T-cell (primary cell): ENCODE results near the gene EEF1A2. TPM values are rescaled to one million over a fixed set of nuclear protein-coding genes. Genes with fewer than 3 reads are reported as not detected.

Experiments
- ATAC-seq, 4 experiments: fragments of 200-7000 bp in 3 of 4; fragments of 150-1000 bp in 1 of 4; cut with Tn5 transposase; replicated peaks in 1 of 4; 1 replicate in 3 of 4; 2 replicates in 1 of 4; pipeline ENCODE4 v1.10.0; 2021; ENCODE audit warnings: moderate library complexity in 3 of 4, mild to moderate bottlenecking in 2 of 4, moderate number of reproducible peaks in 1 of 4
- CTCF ChIA-PET, 2 donors: fragments of 300-600 bp; sonication (Branson Sonifier 250); formaldehyde crosslinking; loops; one replicate each; lab custom pipeline; 2022; ENCODE audit warnings: antibody characterized with exemption in 2 of 2; lab: Charles Lee
- POLR2A ChIA-PET, 2 donors: fragments of 300-600 bp; sonication (Branson Sonifier 250); formaldehyde crosslinking; loops; one replicate each; lab custom pipeline; 2022; ENCODE audit warnings: antibody characterized with exemption in 2 of 2; lab: Charles Lee
- DNase-seq, 35 experiments: peaks; one replicate each; pipeline versions ENCODE4 v3.0.0 to v3.0.0-alpha.2; 2013 to 2023
- H3K27ac ChIP-seq: one replicate; pipeline ENCODE4 v1.5.1; 2013; ENCODE audit warnings: low read length
- H3K27me3 ChIP-seq, 2 experiments: replicated peaks in 1 of 2; 1 replicate in 1 of 2; 2 replicates in 1 of 2; pipeline versions ENCODE4 v1.6.1 to v1.7.0; 2013; ENCODE audit warnings: low read length in 1 of 2, mixed read lengths in 1 of 2; ENCODE audit not compliant: control insufficient read depth in 2 of 2, insufficient read depth in 2 of 2; ENCODE audit errors: extremely low read depth in 1 of 2
- H3K36me3 ChIP-seq, 2 donors: 1 replicate in 1 of 2; 2 replicates in 1 of 2; pipeline versions ENCODE4 v1.6.1 to v1.7.0; 2013; ENCODE audit warnings: low read length in 1 of 2; ENCODE audit not compliant: control insufficient read depth in 2 of 2, insufficient read depth in 1 of 2; ENCODE audit errors: extremely low read depth in 1 of 2
- H3K4me1 ChIP-seq, 2 experiments: 1 replicate in 1 of 2; 2 replicates in 1 of 2; pipeline versions ENCODE4 v1.6.1 to v1.7.0; 2013; ENCODE audit warnings: low read length in 2 of 2, mixed read lengths in 1 of 2; ENCODE audit not compliant: insufficient read depth in 2 of 2, control insufficient read depth in 1 of 2; ENCODE audit errors: extremely low read depth in 1 of 2
- H3K4me3 ChIP-seq, 2 donors: 1 replicate in 1 of 2; 2 replicates in 1 of 2; pipeline versions ENCODE4 v1.5.1 to v1.7.0; 2013; ENCODE audit warnings: mild to moderate bottlenecking in 2 of 2, low read length in 1 of 2, moderate library complexity in 1 of 2; ENCODE audit not compliant: control insufficient read depth in 1 of 2; ENCODE audit errors: extremely low read depth in 1 of 2
- H3K9me3 ChIP-seq: 2 replicates; pipeline ENCODE4 v1.7.0; 2013
- H3K27ac Mint-ChIP-seq, 2 donors: one replicate each; pipeline ENCODE4 v1.8.0; 2020 to 2021; ENCODE audit warnings: mild to moderate bottlenecking in 2 of 2, mixed read lengths in 2 of 2
- H3K27me3 Mint-ChIP-seq, 2 donors: one replicate each; pipeline ENCODE4 v1.8.0; 2021 to 2022; ENCODE audit warnings: mixed read lengths in 2 of 2
- H3K36me3 Mint-ChIP-seq: one replicate; pipeline ENCODE4 v1.8.0; 2021; ENCODE audit warnings: mixed read lengths
- H3K4me1 Mint-ChIP-seq, 3 donors: one replicate each; pipeline ENCODE4 v1.8.0; 2020 to 2022; ENCODE audit warnings: mixed read lengths in 3 of 3, mild to moderate bottlenecking in 1 of 3
- H3K4me3 Mint-ChIP-seq, 3 donors: one replicate each; pipeline ENCODE4 v1.8.0; 2020 to 2022; ENCODE audit warnings: mild to moderate bottlenecking in 3 of 3, mixed read lengths in 3 of 3, moderate library complexity in 3 of 3
- H3K9me3 Mint-ChIP-seq, 3 donors: one replicate each; pipeline ENCODE4 v1.8.0; 2020 to 2022; ENCODE audit warnings: mixed read lengths in 3 of 3
- WGBS: methylation state at CpG from one replicate; pipeline ENCODE4 v1.1.5; 2013; ENCODE audit warnings: missing lambda C conversion rate; ENCODE audit not compliant: insufficient coverage; 5-methylcytosine and 5-hydroxymethylcytosine counted together
- total RNA-seq, 35 experiments: library from RNA in 6 of 35; stranded (reverse) in 6 of 35; fragments of 120-200 nt in 1 of 35; gene quantifications; one replicate each; pipeline versions ENCODE4 v1.2.1 to v1.2.4 and lab custom pipeline; 2013 to 2026

Gene EEF1A2
- total RNA-seq, 5 donors from 2014 or later (not counting 1 experiment from before 2014, with no cell fraction given), result 0.50 to 3.1 (median 1.1) TPM

DNA sequence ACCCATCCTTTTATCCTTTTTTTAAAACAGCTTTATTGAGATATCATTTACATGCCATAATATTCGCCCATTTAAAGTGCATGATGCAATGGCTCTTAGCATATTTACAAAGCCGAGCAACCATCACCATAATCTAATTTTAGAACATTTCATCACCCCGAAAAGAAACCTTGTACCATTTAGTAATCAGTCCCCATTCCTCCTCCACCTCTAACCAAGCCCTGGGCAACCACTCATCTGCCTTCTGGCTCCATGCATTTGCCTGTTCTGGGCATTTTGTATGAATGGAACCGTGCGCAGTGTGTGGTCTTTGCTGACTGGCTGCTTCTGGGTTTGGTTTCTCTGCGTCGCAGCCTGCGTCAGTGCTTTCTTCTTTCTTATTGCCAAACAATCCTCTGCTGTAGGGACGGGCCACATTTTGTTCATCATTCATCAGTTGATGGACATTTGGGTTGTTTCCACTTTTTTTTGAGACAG is 10.2 kb upstream of the EEF1A2 start:
- H3K9me3 Mint-ChIP-seq, result peaks cover 3 to 14% (median 8%) of the 10 kb centered on the region in 3 donors
- H3K27me3 Mint-ChIP-seq, result peaks cover 37 to 59% of the 10 kb centered on the region in 2 donors
- peaks cover 3 to 64% of the 10 kb centered on the region in 2 experiments for H3K27me3 ChIP-seq
- WGBS, result 89% methylated on average over 4 of the region's 9 CpGs
- H3K36me3 Mint-ChIP-seq, result peaks cover 5% of the 10 kb centered on the region
- POLR2A ChIA-PET, result no interaction called here
- no peak overlapping the region for H3K27ac Mint-ChIP-seq
- no peaks in the 10 kb centered on the region for H3K36me3 ChIP-seq
- H3K4me3 ChIP-seq, result no peak overlapping the region
- H3K4me3 Mint-ChIP-seq, result no peak overlapping the region
- H3K4me1 ChIP-seq, result no peaks in the 10 kb centered on the region
- no peaks in the 10 kb centered on the region for H3K9me3 ChIP-seq
- H3K4me1 Mint-ChIP-seq, result peaks cover 0 to 8% (median 0%) of the 10 kb centered on the region in 3 donors
- no peak for ATAC-seq
- H3K27ac ChIP-seq, result no peak overlapping the region
- CTCF ChIA-PET, result no interaction called here
- DNase-seq, result no peak

DNA sequence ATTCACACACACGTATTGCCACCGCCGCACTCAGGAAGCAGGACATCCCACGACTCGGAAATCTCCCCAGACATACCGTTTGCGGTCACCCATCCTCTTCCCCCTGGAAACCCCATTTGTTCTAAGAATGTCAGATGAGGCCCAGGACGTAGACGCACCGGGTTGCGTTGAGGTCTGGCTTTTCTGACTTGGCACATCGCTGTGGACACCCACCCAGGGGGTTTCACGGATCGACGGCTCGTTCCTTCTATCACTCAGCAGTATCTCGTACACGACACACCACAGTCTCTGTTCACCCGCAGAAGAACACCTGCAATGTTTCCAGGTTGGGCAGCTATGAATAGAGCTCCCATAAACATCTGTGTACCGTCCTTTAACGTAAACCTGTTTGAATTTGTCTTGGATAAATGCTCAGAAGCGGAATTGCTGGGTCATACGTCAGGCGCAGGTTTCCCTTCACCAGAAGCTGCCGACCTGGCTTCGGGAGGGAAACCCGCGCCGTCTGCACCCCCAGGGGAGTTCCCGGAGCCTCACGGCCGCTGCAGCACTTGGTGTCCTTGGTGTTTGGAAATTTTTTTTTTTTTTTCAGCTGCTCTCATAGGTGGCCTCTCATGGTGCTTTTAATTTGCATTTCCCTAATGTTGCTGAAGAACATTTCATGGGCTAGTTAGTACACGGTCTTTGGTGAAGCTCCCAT is 9.3 kb upstream of the EEF1A2 start:
- Mint-ChIP-seq H3K4me3 (no peak overlapping the region), H3K27ac (no peak overlapping the region), H3K4me1 (peaks cover 0 to 8% (median 0%) of the 10 kb centered on the region in 3 donors), H3K27me3 (peaks cover 37 to 55% of the 10 kb centered on the region in 2 donors), H3K36me3 (peaks cover 5% of the 10 kb centered on the region), H3K9me3 (peaks cover 3 to 12% (median 10%) of the 10 kb centered on the region in 3 donors)
- peaks cover 3 to 68% of the 10 kb centered on the region in 2 experiments for H3K27me3 ChIP-seq
- 66% methylated on average over 26 of the region's 33 CpGs for WGBS
- H3K36me3 ChIP-seq, result no peaks in the 10 kb centered on the region
- H3K4me3 ChIP-seq, result no peak overlapping the region
- ChIA-PET CTCF (no interaction called here), POLR2A (interaction anchor here in 1 of 2 donors (0.6 kb wide), 1 partner anchor 15 kb away, joined by 8 read pairs; no protein-coding TSS in a partner anchor)
- H3K4me1 ChIP-seq, result no peaks in the 10 kb centered on the region
- no peaks in the 10 kb centered on the region for H3K9me3 ChIP-seq
- ATAC-seq (peak in 1 of 4 experiments; percentile 45), DNase-seq (no peak)
- no peak overlapping the region for H3K27ac ChIP-seq

DNA sequence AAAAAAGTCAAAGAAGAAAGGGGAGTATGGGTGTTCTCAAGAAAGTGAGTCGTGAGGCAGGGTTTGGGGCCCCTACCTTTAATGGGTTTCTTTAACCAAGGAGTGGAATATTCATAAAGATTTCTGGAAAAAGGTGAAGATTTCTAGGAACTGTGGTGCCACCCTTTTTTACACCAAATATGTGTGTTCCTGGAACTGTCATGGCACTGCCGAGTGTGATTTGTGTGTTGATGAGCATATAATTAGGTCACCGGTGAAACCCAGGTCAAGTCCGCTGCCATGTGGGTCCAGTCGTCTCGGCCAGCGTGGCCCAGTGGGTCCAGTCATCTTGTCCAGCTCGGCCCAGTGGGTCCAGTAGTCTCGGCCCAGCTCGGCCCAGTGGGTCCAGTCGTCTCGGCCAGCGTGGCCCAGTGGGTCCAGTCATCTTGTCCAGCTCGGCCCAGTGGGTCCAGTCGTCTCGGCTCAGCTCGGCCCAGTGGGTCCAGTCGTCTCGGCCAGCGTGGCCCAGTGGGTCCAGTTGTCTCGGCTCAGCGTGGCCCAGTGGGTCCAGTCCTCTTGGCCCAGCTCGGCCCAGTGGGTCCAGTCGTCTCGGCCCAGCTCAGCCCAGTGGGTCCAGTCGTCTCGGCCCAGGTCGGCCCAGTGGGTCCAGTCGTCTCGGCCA is 8.3 kb upstream of the EEF1A2 start:
- Mint-ChIP-seq H3K4me1 (peaks cover 0 to 8% (median 0%) of the 10 kb centered on the region in 3 donors), H3K36me3 (peaks cover 5% of the 10 kb centered on the region), H3K9me3 (peaks cover 3 to 10% (median 10%) of the 10 kb centered on the region in 3 donors), H3K27me3 (peaks cover 36 to 46% of the 10 kb centered on the region in 2 donors), H3K27ac (no peak overlapping the region), H3K4me3 (no peak overlapping the region)
- H3K27ac ChIP-seq, result no peak overlapping the region
- CTCF ChIA-PET, result no interaction called here
- POLR2A ChIA-PET, result no interaction called here
- H3K36me3 ChIP-seq, result no peaks in the 10 kb centered on the region
- WGBS, result 88% methylated on average over 30 of the region's 30 CpGs
- H3K9me3 ChIP-seq, result no peaks in the 10 kb centered on the region
- H3K4me1 ChIP-seq, result no peaks in the 10 kb centered on the region
- ATAC-seq (no peak), DNase-seq (no peak)
- peaks cover 3 to 71% of the 10 kb centered on the region in 2 experiments for H3K27me3 ChIP-seq
- H3K4me3 ChIP-seq, result no peak overlapping the region

DNA sequence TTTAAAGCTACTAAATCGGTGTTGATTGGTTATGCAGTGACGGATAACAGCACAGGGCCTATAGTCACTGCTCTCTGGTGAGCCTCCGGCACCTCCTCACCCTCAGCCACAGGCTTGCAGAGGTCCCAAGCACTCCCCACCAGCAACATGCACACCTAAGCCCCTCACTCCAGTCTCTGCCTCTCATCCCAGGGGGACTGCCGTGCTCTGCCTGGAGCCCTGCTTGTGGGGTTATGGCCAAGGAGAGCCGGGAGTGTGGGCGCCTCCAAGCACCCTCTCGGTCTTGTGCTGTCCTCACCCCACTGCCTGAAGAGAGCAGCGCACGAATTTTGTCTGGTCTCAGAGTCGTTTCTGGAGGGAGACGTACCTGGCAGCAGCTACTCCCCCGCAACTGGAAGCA is 6.8 kb upstream of the EEF1A2 start:
- H3K36me3 ChIP-seq, result no peaks in the 10 kb centered on the region
- H3K4me1 ChIP-seq, result no peaks in the 10 kb centered on the region
- Mint-ChIP-seq H3K27ac (no peak overlapping the region), H3K9me3 (peaks cover 3 to 10% (median 10%) of the 10 kb centered on the region in 3 donors), H3K4me1 (peaks cover 0 to 9% (median 0%) of the 10 kb centered on the region in 3 donors), H3K27me3 (peaks cover 32 to 44% of the 10 kb centered on the region in 2 donors), H3K4me3 (no peak overlapping the region), H3K36me3 (peaks cover 5% of the 10 kb centered on the region)
- H3K27me3 ChIP-seq, result peaks cover 3 to 69% of the 10 kb centered on the region in 2 experiments
- peak overlapping the region in 1 of 2 donors; percentile 8 for H3K4me3 ChIP-seq
- POLR2A ChIA-PET, result no interaction called here
- no peak for ATAC-seq
- WGBS, result 72% methylated on average over 4 of the region's 12 CpGs
- H3K9me3 ChIP-seq, result no peaks in the 10 kb centered on the region
- DNase-seq, result no peak
- CTCF ChIA-PET, result no interaction called here
- H3K27ac ChIP-seq, result no peak overlapping the region

DNA sequence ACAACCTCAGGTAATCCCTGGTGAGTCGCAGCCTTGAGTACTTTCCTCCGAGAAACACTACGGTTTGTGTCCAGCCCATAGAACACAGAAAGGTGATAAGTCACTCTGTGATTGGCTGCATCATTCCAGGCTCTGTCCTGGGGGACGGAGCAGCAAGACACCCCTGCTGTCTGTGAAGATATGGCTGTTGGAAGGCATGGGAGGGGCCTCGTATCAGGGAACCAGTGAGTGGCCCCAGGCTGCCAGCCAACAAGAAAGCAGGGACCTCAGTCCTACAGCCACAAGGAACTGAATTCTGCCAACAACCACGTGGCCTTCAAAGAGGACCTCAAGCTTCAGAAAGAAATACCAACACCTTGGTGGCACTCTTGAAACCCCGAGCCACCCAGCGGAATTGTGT is 6.4 kb upstream of the EEF1A2 start:
- H3K36me3 ChIP-seq, result no peaks in the 10 kb centered on the region
- ChIA-PET CTCF (no interaction called here), POLR2A (interaction anchor here in 1 of 2 donors (0.7 kb wide), 1 partner anchor 66 kb away, joined by 5 read pairs; no protein-coding TSS in a partner anchor)
- Mint-ChIP-seq H3K27ac (no peak overlapping the region), H3K9me3 (peaks cover 3 to 10% (median 10%) of the 10 kb centered on the region in 3 donors), H3K4me3 (no peak overlapping the region), H3K27me3 (peaks cover 29 to 43% of the 10 kb centered on the region in 2 donors), H3K4me1 (peaks cover 0 to 9% (median 0%) of the 10 kb centered on the region in 3 donors), H3K36me3 (peaks cover 5% of the 10 kb centered on the region)
- no peak overlapping the region for H3K27ac ChIP-seq
- H3K27me3 ChIP-seq, result peaks cover 3 to 71% of the 10 kb centered on the region in 2 experiments
- WGBS, result 74% methylated on average over 7 of the region's 8 CpGs
- H3K4me3 ChIP-seq, result peak overlapping the region in 1 of 2 donors; percentile 8
- no peak for ATAC-seq
- no peak for DNase-seq
- H3K9me3 ChIP-seq, result no peaks in the 10 kb centered on the region
- no peaks in the 10 kb centered on the region for H3K4me1 ChIP-seq

DNA sequence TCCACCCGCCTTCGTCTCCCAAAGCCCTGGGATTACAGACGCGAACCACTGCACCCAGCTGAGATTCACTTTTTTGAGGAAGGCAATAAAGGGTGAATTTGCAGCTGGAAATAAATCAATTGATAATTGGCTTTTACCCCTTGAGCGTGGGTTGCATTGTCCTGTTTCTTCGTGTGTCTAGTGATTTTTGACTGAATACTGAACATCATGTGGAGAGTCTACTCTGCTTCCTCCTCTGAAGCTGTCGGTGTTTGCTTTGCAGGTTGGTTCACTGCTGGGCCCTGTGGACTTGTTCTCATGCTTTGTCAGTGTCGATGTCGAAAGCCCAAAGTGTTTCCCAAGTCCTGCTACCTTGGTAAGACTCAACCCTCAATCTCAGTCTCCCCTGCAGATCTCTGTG is 5.8 kb upstream of the EEF1A2 start:
- ATAC-seq (no peak), DNase-seq (no peak)
- H3K36me3 ChIP-seq, result no peaks in the 10 kb centered on the region
- CTCF ChIA-PET, result no interaction called here
- H3K4me1 ChIP-seq, result peaks cover 0 to 3% of the 10 kb centered on the region in 2 experiments
- Mint-ChIP-seq H3K4me1 (peaks cover 0 to 9% (median 0%) of the 10 kb centered on the region in 3 donors), H3K27me3 (peaks cover 23 to 38% of the 10 kb centered on the region in 2 donors), H3K27ac (no peak overlapping the region), H3K36me3 (peaks cover 5% of the 10 kb centered on the region), H3K9me3 (peaks cover 3 to 10% (median 10%) of the 10 kb centered on the region in 3 donors), H3K4me3 (no peak overlapping the region)
- H3K27me3 ChIP-seq, result peaks cover 0 to 76% of the 10 kb centered on the region in 2 experiments
- no peak overlapping the region for H3K27ac ChIP-seq
- POLR2A ChIA-PET, result interaction anchor here in 1 of 2 donors (0.7 kb wide), 1 partner anchor 66 kb away, joined by 5 read pairs; no protein-coding TSS in a partner anchor
- 91% methylated on average over 5 of the region's 9 CpGs for WGBS
- H3K9me3 ChIP-seq, result no peaks in the 10 kb centered on the region
- H3K4me3 ChIP-seq, result peak overlapping the region in 1 of 2 donors; percentile 8
